OCI-LY1 (cell line): Measurements from ENCODE around the gene PXYLP1.

ENCODE experiments used
- EZH2 ChIP-seq: fragments of 200-600 bp; sonication (generic), shearing (Covaris generic); IDR thresholded peaks from 2 replicates; pipeline ENCODE4 v1.8.0; 2017; ENCODE audit warnings: borderline replicate concordance, mixed run types, mild to moderate bottlenecking, antibody characterized with exemption, low read length, moderate library complexity, mixed read lengths
- TF ChIP-seq, protein P1 (sequence below): fragments of 200-600 bp; sonication (generic), shearing (Covaris generic); IDR thresholded peaks from 2 replicates; pipeline ENCODE4 v1.5.1; 2017; ENCODE audit warnings: mild to moderate bottlenecking, antibody characterized with exemption, low read length, moderate library complexity, mixed read lengths

DNA sequence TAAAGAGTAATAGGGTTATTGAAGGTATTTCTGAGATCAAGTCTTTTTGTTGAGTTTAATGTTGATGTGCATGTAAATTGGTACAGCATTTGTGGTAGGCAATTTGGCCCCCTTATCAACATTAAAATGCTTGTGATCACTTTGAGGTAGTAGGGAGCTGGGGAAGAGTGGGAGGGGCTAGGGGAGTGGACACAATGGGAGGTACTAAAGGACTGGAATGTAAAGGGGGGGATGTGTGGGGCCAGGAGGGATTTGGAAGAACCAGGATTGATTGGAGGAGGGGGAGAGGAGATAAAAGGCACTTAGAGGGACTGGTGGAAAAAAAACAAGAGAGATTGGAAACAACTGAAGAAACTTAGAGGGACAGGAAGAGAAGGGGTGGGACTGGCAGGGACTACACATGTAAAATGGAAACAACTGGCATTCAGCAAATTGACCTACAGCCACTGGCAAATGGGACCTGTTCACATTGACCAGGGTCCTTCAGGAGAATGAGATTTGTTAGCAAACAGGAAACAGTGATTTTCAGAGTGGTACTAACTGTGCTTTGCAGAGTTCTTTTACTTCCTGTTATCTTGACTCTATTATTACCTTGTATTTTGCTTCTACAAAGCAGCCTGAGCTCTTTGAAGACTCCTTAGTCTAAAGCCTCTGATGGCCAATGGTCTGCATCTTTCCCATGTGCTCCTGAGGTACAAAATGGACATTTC lies 88.9 kb downstream of the PXYLP1 start:
- TF ChIP-seq, protein P1, sequence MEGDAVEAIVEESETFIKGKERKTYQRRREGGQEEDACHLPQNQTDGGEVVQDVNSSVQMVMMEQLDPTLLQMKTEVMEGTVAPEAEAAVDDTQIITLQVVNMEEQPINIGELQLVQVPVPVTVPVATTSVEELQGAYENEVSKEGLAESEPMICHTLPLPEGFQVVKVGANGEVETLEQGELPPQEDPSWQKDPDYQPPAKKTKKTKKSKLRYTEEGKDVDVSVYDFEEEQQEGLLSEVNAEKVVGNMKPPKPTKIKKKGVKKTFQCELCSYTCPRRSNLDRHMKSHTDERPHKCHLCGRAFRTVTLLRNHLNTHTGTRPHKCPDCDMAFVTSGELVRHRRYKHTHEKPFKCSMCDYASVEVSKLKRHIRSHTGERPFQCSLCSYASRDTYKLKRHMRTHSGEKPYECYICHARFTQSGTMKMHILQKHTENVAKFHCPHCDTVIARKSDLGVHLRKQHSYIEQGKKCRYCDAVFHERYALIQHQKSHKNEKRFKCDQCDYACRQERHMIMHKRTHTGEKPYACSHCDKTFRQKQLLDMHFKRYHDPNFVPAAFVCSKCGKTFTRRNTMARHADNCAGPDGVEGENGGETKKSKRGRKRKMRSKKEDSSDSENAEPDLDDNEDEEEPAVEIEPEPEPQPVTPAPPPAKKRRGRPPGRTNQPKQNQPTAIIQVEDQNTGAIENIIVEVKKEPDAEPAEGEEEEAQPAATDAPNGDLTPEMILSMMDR, result no peak
- TF ChIP-seq EZH2, result no peak
